WTC11 (cell line): ENCODE measurements around the gene CDH13. TPM values are rescaled to one million over a fixed set of nuclear protein-coding genes. Genes with fewer than 3 reads are reported as not detected.

Source experiments
- ATAC-seq: fragments of 200-7000 bp; cut with Tn5 transposase; 2 replicates; pipeline ENCODE4 v1.10.0; 2021; ENCODE audit warnings: mild to moderate bottlenecking, moderate library complexity
- CTCF ChIA-PET: fragments of 300-600 bp; sonication (Branson Sonifier 250); formaldehyde crosslinking; loops from one replicate; lab custom pipeline; 2021; ENCODE audit warnings: antibody characterized with exemption; lab: Charles Lee
- POLR2A ChIA-PET: fragments of 350-600 bp; sonication (Branson Sonifier 250); formaldehyde crosslinking; loops from one replicate; lab custom pipeline; 2021; ENCODE audit warnings: antibody characterized with exemption; lab: Charles Lee
- DNase-seq: peaks from one replicate; pipeline ENCODE4 v3.0.0; 2021; ENCODE audit warnings: low spot score
- H3K27ac Mint-ChIP-seq: 2 replicates; pipeline ENCODE4 v1.8.0; 2021; ENCODE audit warnings: mixed read lengths
- H3K27me3 Mint-ChIP-seq: 2 replicates; pipeline ENCODE4 v1.8.0; 2021; ENCODE audit warnings: low read depth, mild to moderate bottlenecking, moderate library complexity, mixed read lengths
- H3K36me3 Mint-ChIP-seq: 2 replicates; pipeline ENCODE4 v1.8.0; 2021; ENCODE audit warnings: mixed read lengths
- H3K4me1 Mint-ChIP-seq: 2 replicates; pipeline ENCODE4 v1.8.0; 2022; ENCODE audit warnings: mixed read lengths
- H3K4me3 Mint-ChIP-seq: 2 replicates; pipeline ENCODE4 v1.8.0; 2021; ENCODE audit warnings: mild to moderate bottlenecking, moderate library complexity, mixed read lengths
- H3K9me3 Mint-ChIP-seq: 2 replicates; pipeline ENCODE4 v1.8.0; 2021; ENCODE audit warnings: mixed read lengths
- CBFB ChIP-seq: sonication (generic); formaldehyde crosslinking; IDR thresholded peaks from 2 replicates; pipeline ENCODE4 v1.8.1; 2022; ENCODE audit warnings: mild to moderate bottlenecking, low read depth, missing genetic modification reagents
- FOXK1 ChIP-seq: sonication (generic); formaldehyde crosslinking; IDR thresholded peaks from 2 replicates; pipeline ENCODE4 v1.8.0; 2022; ENCODE audit warnings: mild to moderate bottlenecking, moderate library complexity, missing genetic modification reagents
- GTF2I ChIP-seq: fragments of 250-450 bp; sonication (Bioruptor Pico); conservative IDR thresholded peaks from 2 replicates; pipeline ENCODE4 v1.4.0; 2021; ENCODE audit warnings: mild to moderate bottlenecking
- NFATC4 ChIP-seq: fragments of 250-450 bp; sonication (Bioruptor Pico); IDR thresholded peaks from 2 replicates; pipeline ENCODE4 v1.9.0; 2021; ENCODE audit warnings: mild to moderate bottlenecking
- NR1H2 ChIP-seq: sonication (generic); formaldehyde crosslinking; IDR thresholded peaks from 2 replicates; pipeline ENCODE4 v1.9.0; 2021; ENCODE audit warnings: mild to moderate bottlenecking, moderate library complexity, missing genetic modification reagents
- RELA ChIP-seq: sonication (generic); formaldehyde crosslinking; IDR thresholded peaks from 2 replicates; pipeline ENCODE4 v1.8.1; 2022; ENCODE audit warnings: missing genetic modification reagents, mild to moderate bottlenecking, borderline replicate concordance
- SMAD3 ChIP-seq: sonication (generic); formaldehyde crosslinking; IDR thresholded peaks from 2 replicates; pipeline ENCODE4 v1.8.0; 2022; ENCODE audit warnings: missing genetic modification reagents, mild to moderate bottlenecking, borderline replicate concordance
- TP53 ChIP-seq: sonication (generic); formaldehyde crosslinking; IDR thresholded peaks from 2 replicates; pipeline ENCODE4 v1.8.1; 2023; ENCODE audit warnings: mild to moderate bottlenecking, missing genetic modification reagents
- total RNA-seq: library from RNA; stranded (reverse); gene quantifications from 3 replicates; pipeline ENCODE4 v1.2.3, GENCODE V29; 2021
- TF ChIP-seq, protein P1 (sequence below): sonication (generic); formaldehyde crosslinking; IDR thresholded peaks from 2 replicates; pipeline ENCODE4 v1.8.1; 2022; ENCODE audit warnings: mild to moderate bottlenecking, moderate library complexity, missing genetic modification reagents
- TF ChIP-seq, protein P2 (sequence below): sonication (generic); formaldehyde crosslinking; IDR thresholded peaks from 2 replicates; pipeline ENCODE4 v1.8.0; 2023; ENCODE audit warnings: missing genetic modification reagents
- TF ChIP-seq, protein P3 (sequence below): fragments of 250-450 bp; sonication (Bioruptor Pico); IDR thresholded peaks from 2 replicates; pipeline ENCODE4 v1.9.0; 2021; ENCODE audit warnings: mild to moderate bottlenecking
- TF ChIP-seq, protein P4 (sequence below): sonication (generic); formaldehyde crosslinking; IDR thresholded peaks from 2 replicates; pipeline ENCODE4 v1.8.0; 2023; ENCODE audit warnings: mild to moderate bottlenecking, missing genetic modification reagents
- TF ChIP-seq, protein P5 (sequence below): sonication (generic); formaldehyde crosslinking; IDR thresholded peaks from 2 replicates; pipeline ENCODE4 v1.8.1; 2022; ENCODE audit warnings: mild to moderate bottlenecking, missing genetic modification reagents, moderate library complexity, borderline replicate concordance
- TF ChIP-seq, protein P6 (sequence below): sonication (generic); formaldehyde crosslinking; IDR thresholded peaks from 2 replicates; pipeline ENCODE4 v1.8.1; 2022; ENCODE audit warnings: low read depth, mild to moderate bottlenecking, moderate library complexity, missing genetic modification reagents, borderline replicate concordance
- TF ChIP-seq, protein P7 (sequence below): sonication (generic); formaldehyde crosslinking; IDR thresholded peaks from 2 replicates; pipeline ENCODE4 v1.8.0; 2022; ENCODE audit warnings: mild to moderate bottlenecking, missing genetic modification reagents
- TF ChIP-seq, protein P8 (sequence below): sonication (generic); formaldehyde crosslinking; IDR thresholded peaks from 2 replicates; pipeline ENCODE4 v1.8.1; 2023; ENCODE audit warnings: mild to moderate bottlenecking, missing genetic modification reagents, moderate library complexity
- TF ChIP-seq, protein P9 (sequence below): sonication (generic); formaldehyde crosslinking; IDR thresholded peaks from 2 replicates; pipeline ENCODE4 v1.8.0; 2023; ENCODE audit warnings: missing genetic modification reagents, mild to moderate bottlenecking, borderline replicate concordance

CDH13 gene
- total RNA-seq, 1 experiment from 2014 or later, result 0.81 TPM

DNA sequence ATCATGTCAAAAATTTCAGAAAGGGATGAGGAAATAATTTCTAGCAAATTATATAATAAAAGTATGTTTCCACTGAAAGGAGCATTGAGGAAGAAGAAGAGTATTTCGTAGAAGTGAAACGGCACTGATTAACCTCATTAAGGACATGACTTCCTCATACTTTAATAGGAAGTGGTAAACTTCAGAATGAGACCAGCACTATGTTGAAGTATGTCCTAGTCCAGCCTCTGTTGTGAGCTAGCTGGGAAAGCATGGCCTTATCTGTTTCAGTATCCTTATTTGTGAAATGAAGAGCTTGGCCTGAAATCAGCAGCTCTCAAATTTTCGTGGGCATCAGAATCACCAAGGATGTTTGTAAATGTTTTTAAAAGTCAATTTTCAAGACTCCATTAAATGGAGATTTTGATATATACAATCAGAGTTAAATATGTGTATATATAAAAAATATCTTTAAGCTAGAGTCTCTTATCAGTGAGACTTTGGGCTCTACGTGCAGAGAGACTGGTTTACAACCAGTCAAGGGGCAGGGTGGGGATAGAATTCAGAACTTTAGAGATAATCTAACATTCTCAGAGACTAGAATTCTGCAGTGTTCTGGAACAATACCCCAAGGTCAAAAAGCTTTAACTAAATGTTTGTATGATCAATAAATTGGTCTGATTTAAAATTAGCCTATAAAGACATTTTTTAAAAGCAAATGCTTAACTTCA is 365.4 kb downstream of the CDH13 start (continued):
- TF ChIP-seq RELA (CRISPR knock-in tag) (no peak), NR1H2 (CRISPR knock-in tag) (no peak)
- TF ChIP-seq, protein P1, sequence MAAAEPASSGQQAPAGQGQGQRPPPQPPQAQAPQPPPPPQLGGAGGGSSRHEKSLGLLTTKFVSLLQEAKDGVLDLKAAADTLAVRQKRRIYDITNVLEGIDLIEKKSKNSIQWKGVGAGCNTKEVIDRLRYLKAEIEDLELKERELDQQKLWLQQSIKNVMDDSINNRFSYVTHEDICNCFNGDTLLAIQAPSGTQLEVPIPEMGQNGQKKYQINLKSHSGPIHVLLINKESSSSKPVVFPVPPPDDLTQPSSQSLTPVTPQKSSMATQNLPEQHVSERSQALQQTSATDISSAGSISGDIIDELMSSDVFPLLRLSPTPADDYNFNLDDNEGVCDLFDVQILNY (CRISPR knock-in tag), result no peak
- TF ChIP-seq, all 79 proteins: peak for 0

DNA sequence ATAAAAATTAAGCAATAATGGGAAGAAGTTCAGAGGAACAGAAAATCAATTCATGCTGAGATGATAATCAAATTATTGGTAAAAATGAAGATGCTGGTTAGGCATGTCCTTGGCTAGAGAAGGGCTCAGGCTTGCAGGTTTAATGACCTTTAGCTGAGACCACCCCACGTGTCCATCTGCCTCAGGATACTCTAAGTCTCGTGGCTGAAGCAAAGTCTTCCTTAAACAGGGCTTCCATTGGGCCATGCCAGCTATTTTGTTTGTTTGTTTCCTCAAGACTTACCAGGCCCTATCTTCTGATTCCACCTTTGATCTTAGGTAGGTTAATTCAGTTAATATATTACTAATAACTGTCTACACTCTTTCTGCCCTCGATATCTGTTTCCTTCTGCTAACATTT is 366.0 kb downstream of the CDH13 start:
- DNase-seq, result no peak
- Mint-ChIP-seq H3K27me3 (no peaks in the 10 kb centered on the region; the same call in 1 of the 2 replicates), H3K36me3 (no peaks in the 10 kb centered on the region), H3K9me3 (peaks cover 4% of the 10 kb centered on the region; the same call in 1 of the 2 replicates), H3K4me3 (no peak overlapping the region), H3K27ac (no peak overlapping the region), H3K4me1 (no peaks in the 10 kb centered on the region)
- POLR2A ChIA-PET, result no interaction called here
- TF ChIP-seq, protein P2, sequence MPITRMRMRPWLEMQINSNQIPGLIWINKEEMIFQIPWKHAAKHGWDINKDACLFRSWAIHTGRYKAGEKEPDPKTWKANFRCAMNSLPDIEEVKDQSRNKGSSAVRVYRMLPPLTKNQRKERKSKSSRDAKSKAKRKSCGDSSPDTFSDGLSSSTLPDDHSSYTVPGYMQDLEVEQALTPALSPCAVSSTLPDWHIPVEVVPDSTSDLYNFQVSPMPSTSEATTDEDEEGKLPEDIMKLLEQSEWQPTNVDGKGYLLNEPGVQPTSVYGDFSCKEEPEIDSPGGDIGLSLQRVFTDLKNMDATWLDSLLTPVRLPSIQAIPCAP, result no peak
- TF ChIP-seq, protein P3, sequence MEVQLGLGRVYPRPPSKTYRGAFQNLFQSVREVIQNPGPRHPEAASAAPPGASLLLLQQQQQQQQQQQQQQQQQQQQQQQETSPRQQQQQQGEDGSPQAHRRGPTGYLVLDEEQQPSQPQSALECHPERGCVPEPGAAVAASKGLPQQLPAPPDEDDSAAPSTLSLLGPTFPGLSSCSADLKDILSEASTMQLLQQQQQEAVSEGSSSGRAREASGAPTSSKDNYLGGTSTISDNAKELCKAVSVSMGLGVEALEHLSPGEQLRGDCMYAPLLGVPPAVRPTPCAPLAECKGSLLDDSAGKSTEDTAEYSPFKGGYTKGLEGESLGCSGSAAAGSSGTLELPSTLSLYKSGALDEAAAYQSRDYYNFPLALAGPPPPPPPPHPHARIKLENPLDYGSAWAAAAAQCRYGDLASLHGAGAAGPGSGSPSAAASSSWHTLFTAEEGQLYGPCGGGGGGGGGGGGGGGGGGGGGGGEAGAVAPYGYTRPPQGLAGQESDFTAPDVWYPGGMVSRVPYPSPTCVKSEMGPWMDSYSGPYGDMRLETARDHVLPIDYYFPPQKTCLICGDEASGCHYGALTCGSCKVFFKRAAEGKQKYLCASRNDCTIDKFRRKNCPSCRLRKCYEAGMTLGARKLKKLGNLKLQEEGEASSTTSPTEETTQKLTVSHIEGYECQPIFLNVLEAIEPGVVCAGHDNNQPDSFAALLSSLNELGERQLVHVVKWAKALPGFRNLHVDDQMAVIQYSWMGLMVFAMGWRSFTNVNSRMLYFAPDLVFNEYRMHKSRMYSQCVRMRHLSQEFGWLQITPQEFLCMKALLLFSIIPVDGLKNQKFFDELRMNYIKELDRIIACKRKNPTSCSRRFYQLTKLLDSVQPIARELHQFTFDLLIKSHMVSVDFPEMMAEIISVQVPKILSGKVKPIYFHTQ (CRISPR knock-in tag), result no peak
- TF ChIP-seq TP53 (CRISPR knock-in tag) (no peak), CBFB (CRISPR knock-in tag) (no peak), SMAD3 (no peak), FOXK1 (CRISPR knock-in tag) (no peak), GTF2I (CRISPR knock-in tag) (no peak), NFATC4 (no peak)
- TF ChIP-seq, protein P4, sequence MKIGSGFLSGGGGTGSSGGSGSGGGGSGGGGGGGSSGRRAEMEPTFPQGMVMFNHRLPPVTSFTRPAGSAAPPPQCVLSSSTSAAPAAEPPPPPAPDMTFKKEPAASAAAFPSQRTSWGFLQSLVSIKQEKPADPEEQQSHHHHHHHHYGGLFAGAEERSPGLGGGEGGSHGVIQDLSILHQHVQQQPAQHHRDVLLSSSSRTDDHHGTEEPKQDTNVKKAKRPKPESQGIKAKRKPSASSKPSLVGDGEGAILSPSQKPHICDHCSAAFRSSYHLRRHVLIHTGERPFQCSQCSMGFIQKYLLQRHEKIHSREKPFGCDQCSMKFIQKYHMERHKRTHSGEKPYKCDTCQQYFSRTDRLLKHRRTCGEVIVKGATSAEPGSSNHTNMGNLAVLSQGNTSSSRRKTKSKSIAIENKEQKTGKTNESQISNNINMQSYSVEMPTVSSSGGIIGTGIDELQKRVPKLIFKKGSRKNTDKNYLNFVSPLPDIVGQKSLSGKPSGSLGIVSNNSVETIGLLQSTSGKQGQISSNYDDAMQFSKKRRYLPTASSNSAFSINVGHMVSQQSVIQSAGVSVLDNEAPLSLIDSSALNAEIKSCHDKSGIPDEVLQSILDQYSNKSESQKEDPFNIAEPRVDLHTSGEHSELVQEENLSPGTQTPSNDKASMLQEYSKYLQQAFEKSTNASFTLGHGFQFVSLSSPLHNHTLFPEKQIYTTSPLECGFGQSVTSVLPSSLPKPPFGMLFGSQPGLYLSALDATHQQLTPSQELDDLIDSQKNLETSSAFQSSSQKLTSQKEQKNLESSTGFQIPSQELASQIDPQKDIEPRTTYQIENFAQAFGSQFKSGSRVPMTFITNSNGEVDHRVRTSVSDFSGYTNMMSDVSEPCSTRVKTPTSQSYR (CRISPR knock-in tag), result no peak
- TF ChIP-seq, protein P5, sequence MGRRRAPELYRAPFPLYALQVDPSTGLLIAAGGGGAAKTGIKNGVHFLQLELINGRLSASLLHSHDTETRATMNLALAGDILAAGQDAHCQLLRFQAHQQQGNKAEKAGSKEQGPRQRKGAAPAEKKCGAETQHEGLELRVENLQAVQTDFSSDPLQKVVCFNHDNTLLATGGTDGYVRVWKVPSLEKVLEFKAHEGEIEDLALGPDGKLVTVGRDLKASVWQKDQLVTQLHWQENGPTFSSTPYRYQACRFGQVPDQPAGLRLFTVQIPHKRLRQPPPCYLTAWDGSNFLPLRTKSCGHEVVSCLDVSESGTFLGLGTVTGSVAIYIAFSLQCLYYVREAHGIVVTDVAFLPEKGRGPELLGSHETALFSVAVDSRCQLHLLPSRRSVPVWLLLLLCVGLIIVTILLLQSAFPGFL (CRISPR knock-in tag), result no peak
- TF ChIP-seq, protein P6, sequence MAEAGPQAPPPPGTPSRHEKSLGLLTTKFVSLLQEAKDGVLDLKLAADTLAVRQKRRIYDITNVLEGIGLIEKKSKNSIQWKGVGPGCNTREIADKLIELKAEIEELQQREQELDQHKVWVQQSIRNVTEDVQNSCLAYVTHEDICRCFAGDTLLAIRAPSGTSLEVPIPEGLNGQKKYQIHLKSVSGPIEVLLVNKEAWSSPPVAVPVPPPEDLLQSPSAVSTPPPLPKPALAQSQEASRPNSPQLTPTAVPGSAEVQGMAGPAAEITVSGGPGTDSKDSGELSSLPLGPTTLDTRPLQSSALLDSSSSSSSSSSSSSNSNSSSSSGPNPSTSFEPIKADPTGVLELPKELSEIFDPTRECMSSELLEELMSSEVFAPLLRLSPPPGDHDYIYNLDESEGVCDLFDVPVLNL, result no peak
- TF ChIP-seq, protein P7, sequence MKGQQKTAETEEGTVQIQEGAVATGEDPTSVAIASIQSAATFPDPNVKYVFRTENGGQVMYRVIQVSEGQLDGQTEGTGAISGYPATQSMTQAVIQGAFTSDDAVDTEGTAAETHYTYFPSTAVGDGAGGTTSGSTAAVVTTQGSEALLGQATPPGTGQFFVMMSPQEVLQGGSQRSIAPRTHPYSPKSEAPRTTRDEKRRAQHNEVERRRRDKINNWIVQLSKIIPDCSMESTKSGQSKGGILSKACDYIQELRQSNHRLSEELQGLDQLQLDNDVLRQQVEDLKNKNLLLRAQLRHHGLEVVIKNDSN, result no peak
- TF ChIP-seq, protein P8, sequence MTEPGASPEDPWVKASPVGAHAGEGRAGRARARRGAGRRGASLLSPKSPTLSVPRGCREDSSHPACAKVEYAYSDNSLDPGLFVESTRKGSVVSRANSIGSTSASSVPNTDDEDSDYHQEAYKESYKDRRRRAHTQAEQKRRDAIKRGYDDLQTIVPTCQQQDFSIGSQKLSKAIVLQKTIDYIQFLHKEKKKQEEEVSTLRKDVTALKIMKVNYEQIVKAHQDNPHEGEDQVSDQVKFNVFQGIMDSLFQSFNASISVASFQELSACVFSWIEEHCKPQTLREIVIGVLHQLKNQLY, result no peak
- TF ChIP-seq, protein P9, sequence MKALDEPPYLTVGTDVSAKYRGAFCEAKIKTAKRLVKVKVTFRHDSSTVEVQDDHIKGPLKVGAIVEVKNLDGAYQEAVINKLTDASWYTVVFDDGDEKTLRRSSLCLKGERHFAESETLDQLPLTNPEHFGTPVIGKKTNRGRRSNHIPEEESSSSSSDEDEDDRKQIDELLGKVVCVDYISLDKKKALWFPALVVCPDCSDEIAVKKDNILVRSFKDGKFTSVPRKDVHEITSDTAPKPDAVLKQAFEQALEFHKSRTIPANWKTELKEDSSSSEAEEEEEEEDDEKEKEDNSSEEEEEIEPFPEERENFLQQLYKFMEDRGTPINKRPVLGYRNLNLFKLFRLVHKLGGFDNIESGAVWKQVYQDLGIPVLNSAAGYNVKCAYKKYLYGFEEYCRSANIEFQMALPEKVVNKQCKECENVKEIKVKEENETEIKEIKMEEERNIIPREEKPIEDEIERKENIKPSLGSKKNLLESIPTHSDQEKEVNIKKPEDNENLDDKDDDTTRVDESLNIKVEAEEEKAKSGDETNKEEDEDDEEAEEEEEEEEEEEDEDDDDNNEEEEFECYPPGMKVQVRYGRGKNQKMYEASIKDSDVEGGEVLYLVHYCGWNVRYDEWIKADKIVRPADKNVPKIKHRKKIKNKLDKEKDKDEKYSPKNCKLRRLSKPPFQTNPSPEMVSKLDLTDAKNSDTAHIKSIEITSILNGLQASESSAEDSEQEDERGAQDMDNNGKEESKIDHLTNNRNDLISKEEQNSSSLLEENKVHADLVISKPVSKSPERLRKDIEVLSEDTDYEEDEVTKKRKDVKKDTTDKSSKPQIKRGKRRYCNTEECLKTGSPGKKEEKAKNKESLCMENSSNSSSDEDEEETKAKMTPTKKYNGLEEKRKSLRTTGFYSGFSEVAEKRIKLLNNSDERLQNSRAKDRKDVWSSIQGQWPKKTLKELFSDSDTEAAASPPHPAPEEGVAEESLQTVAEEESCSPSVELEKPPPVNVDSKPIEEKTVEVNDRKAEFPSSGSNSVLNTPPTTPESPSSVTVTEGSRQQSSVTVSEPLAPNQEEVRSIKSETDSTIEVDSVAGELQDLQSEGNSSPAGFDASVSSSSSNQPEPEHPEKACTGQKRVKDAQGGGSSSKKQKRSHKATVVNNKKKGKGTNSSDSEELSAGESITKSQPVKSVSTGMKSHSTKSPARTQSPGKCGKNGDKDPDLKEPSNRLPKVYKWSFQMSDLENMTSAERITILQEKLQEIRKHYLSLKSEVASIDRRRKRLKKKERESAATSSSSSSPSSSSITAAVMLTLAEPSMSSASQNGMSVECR (CRISPR knock-in tag), result no peak
- ATAC-seq, result no peak
- CTCF ChIA-PET, result no interaction called here
